GM03348 (cell line): ENCODE data around the gene RTP2.
A peak's percentile ranks its signal among the peaks of the same experiment; 100 is the strongest.

Experiments
- DNase-seq: peaks from one replicate; pipeline ENCODE4 v3.0.0; 2012; ENCODE audit warnings: low spot score

The RTP2 gene

GRCh38 chr3:187738331-187739093 is 36.2 kb upstream of the RTP2 start:
- DNase-seq: peak; percentile 90

DNA sequence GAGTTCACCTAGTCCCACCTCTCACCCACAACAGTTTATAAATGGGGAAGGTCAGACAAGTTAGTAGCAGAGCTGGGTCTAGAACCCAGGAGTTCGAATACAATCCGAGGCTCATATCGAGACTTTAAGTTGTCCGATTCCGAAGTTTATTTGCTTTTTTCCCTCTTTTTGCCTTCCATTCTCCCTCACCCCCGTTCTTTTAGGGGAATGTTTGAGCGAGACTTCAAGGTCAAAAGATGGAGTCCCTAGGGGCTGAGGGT is 35.6 kb upstream of the RTP2 start:
- DNase-seq: no peak

- peak; percentile 82 for DNase-seq
Measured at GRCh38 chr3:187737368-187738070, 35.2 kb upstream of the RTP2 start.

GRCh38 chr3:187737006-187737367 is 34.6 kb upstream of the RTP2 start:
- no peak for DNase-seq

DNA sequence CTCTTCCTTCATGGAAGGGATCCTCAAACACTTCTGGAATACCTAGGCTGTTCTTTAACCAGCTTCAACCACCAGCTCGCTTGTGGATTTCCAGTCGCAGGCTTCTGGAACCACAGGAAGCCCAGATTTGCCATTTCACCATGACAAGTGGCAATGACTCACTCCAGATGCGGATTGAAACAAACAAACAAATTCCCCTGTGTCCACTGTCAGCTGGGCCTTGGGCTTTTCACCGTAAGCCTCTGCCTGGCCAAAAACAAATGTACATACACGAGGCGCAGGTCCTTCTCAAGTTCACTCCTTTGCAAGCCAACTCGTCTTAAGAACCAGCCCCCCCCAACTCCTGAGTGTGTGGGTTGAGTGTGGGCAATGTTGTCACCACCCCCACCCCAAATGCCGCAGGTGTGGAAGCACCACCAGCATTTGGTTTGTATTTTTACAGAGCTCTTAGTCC is 34.1 kb upstream of the RTP2 start:
- peak; percentile 34 for DNase-seq

DNA sequence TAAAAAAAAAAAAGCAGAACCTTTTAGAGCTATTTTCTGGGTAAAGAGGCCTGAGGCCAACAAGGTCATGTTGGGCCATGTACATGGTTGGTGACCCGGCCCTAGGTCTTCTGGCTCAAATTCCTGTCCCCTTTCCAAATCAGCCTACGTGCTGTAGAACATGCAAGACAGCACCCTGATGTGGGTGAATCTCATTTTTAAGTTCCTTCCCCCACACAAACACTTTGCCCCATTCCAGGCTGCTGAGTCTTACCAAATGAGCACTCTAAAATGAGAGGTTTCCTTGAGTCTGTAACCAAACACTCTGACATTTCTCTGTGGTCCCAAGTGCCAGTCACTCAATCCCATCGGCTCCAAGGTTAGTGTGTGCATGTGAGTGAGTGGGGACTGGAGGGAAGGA is 33.5 kb upstream of the RTP2 start:
- no peak for DNase-seq

DNA sequence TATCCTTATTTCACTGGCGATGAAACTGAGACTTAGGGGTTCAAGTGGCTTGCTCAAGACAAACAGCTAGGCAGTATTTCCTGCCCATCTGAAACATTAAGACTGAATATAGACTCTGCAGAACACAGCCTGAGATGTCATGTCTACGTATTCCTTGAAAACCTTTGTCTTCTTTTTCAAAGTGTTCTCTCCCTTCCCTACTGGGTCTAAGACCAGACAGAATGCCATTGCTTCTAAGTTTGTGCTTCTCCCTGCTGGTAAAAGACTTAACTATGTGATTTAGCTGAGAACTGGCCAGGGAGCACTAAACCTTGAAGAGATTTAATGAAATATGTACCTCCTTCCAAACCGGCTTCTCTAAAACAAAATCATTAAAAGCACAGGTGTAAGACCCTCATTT is 33.0 kb upstream of the RTP2 start:
- DNase-seq: no peak

- DNase-seq: no peak
Measured at GRCh38 chr3:187734841-187735240, 32.5 kb upstream of the RTP2 start.

DNA sequence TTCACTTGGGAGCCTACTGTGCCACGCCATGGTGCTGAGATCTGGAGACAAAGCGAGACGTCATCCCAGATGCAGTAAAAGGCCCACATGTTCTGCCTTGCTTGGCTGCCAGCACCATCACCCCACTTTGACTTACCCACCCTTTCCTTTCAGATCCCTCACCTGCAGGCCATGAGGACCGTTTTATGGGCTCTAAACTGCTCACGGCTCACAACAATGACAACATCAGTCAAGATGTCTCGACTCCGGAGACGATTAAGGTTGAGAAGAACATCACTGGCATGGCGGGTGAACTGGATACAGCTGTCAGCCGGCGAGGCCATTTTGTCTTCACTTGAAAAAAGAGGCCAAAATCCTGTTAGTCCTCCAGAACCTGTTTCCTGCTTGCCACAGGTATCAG is 31.0 kb upstream of the RTP2 start:
- no peak for DNase-seq

DNA sequence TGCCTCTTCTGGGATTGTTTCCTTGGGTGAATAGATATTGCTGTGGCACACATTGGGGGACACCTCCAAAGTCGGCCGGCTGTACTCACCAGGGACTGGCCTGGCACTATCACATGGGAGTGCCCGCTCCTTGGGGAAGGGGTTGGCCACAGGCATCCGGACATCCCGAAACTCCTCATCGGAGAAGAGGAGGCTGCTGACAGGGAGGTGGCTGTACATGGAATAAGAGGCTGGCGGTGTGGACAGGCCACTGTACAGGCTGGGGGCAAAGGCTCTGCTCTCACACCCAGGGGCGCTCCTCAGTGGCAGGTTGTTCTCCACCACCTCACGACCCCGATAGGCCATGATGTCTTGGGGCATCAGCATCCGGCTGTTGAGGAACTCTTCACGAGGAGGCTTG is 27.2 kb upstream of the RTP2 start:
- no peak for DNase-seq

- DNase-seq: no peak
Measured at GRCh38 chr3:187728940-187729583, 26.7 kb upstream of the RTP2 start.

DNA sequence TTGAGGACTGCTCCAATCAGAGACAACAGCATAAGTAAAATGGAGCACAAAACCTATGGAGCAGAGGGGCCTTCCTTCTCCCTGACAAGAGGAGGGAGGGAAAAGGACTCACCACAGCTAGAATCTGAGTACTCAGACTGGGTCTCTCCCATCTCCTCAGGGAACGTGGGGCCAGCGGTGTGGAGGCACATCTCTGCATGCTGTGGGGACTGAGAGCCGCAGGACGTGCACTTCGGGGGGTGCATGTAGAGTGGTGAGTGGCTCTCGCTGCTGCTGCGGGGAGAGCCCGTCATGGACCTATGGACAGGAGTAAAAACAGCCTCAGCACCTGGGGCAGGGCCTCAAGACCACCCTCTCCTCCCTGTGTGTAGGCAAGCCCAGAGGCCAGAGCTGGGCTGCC is 25.9 kb upstream of the RTP2 start:
- DNase-seq: no peak

DNA sequence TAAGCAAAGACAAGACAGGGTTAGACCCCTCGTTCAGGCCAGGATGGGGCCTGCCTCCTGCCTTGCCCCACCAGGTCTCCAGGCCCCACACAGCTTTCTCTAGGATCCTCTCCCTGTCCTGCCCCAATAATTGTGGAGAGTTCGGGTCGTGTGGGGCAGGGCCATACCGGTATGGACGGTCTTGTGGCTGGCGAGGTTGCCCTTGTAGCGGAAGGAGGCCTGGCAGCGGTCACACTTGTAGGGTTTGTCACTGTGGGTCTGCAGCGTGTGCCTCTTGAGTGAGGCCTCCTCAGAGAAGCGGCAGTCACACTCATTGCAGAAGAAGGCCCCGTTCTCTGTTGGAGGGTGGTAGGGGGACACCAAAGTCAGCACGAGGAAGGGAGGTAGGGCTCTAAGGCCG is 24.2 kb upstream of the RTP2 start:
- DNase-seq: no peak

- DNase-seq: no peak
Measured at GRCh38 chr3:187725653-187726370, 23.5 kb upstream of the RTP2 start.

DNA sequence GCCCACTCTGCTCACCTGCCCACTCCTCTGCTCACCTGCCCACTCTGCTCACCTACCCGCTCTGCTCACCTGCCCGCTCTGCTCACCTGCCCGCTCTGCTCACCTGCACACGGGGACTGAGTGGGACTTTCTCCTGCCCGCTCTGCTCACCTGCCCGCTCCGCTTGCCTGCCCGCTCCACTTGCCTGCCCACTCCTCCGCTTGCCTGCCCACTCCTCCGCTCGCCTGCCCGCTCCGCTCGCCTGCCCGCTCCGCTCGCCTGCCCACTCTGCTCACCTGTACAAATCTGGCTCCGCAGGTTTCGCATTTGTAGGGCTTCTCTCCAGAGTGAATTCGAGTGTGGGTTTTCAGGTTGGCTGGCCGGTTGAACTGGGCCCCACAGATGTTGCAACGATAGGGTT is 22.9 kb upstream of the RTP2 start:
- no peak for DNase-seq

DNA sequence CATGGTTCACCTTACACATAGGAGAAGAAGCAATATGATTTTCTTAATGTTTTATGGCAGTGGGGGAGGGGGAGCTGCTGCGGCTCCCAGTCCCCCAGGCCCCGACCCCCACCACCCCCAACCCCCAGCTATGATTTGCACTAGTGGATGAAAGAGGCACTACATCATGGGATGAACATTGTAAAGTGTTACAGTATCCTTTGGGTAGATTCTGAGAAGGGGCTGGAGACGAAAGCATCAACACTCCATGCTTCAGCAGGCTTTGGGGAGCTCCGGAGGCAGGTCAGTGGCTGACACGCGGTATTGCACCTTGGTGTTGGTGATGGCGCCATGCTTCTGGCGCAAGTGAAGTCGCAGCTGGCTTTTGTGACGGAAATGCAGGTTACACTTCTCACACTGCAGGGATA is 19.9 kb upstream of the RTP2 start:
- no peak for DNase-seq

GRCh38 chr3:187721055-187721454 is 18.7 kb upstream of the RTP2 start:
- DNase-seq: no peak

DNA sequence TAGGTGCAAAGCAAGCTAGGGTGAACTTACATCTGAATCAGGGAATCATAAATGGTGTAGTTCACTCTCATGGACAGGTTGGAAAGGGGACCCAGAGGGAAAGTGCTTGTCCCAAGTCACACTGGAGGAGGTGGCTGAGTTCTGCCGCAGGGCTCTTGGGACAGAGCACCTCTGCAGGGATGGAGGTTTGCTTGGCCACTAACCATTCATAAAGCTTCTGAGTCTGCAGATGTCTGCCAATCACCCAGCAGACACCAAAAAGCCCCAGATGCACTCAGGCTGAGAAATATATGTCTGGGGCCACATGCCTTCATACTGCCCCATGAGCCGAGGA is 17.9 kb upstream of the RTP2 start:
- DNase-seq: no peak

DNA sequence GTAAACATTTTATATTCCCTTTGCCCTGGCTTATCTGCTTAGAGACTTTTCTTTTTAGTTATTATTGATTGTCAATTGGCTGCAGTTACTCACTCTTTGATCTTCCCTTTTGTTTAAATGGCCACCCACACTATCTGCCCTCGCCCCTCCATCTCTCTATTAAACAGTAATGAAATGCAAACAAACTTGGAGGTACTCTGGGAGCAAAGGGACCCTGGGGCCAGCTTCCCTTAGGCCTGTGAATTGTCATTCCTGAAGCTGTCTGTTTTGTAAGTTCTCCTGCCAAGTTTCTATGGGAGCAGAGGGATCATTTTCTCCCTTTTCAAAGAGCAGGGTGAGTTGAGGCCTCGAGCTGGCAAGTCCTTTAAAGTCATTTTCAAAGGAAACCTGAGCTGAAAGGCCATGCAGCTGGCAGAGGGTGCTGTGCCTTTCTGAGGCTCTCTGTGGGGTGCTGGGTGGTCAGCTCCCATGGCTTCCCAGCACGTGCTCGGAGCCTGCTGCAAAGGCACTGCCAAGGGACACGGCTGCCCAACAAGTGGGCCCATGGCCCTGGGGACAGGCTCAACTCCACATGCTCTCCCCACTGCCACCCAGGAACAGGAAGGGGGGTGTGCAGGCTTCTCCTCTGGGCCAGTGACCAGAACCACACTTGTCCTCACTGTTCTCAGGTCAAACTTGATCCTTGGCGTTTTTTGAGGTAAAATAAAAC is 17.4 kb upstream of the RTP2 start:
- no peak for DNase-seq

GRCh38 chr3:187718802-187719201 is 16.4 kb upstream of the RTP2 start:
- no peak for DNase-seq

GRCh38 chr3:187717572-187717971 is 15.2 kb upstream of the RTP2 start:
- peak; percentile 56 for DNase-seq

DNA sequence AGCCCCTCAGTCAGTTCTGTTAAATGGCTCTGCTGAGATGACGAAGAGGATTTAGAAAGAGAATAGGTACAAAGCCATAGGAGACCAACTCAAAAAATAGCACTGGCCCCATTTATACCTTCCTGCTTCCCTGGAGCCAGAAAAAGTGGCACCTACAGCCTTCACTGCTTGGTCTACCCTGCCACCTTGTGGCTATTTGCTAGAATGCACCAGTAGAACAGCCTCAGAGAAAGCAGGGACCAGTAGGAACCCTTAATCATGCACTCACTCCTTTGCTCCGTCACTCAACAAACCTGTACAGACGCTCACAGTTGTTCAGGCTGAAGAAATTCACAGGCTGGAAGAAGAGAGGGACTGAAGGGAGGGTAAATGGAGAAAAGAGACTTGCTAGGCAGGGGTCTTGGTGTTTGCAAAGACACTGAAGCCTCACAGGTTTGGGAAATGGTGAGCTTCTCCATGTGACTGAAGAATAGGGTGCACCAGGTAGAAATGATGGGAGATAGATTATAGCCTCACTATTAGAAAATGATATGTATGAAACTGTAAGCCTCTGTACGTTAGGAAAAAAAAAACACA is 12.1 kb upstream of the RTP2 start:
- peak; percentile 83 for DNase-seq
